ENCODE results near the gene HORMAD2.

The HORMAD2 gene

GRCh38 chr22:30198152-30198825 lies 118.0 kb downstream of the HORMAD2 start:
- H3K36me3 ChIP-seq (ENCODE audit: control insufficient read depth in 2 of 2, insufficient read depth in 1 of 2, low read length in 2 of 2), result no peaks in the 10 kb centered on the region
- H3K4me3 ChIP-seq (ENCODE audit: low read depth, low read length), result no peak overlapping the region
- CTCF ChIA-PET, result interaction anchor here (0.6 to 1.2 kb wide), 2 partner anchors 90 to 1118 kb away, joined by 3 to 5 read pairs; no protein-coding TSS in a partner anchor
- peaks cover 21% of the 10 kb centered on the region for H3K4me1 ChIP-seq (ENCODE audit: control insufficient read depth, insufficient read depth, low read length)
- no peak for TF ChIP-seq PRDM10 (tag by site-specific recombination; IDR thresholded peaks at IDR 0.05)
- no peak for TF ChIP-seq ZNF292 (tag by site-specific recombination; IDR thresholded peaks at IDR 0.05; ENCODE audit: borderline replicate concordance, low read depth)
- no peak for TF ChIP-seq ZNF707 (tag by site-specific recombination; IDR thresholded peaks at IDR 0.05)
- TF ChIP-seq ZNF169 (tag by site-specific recombination; IDR thresholded peaks at IDR 0.05), result no peak
- TF ChIP-seq ZNF202 (tag by site-specific recombination; IDR thresholded peaks at IDR 0.05; ENCODE audit: borderline replicate concordance), result no peak
- no peak for TF ChIP-seq ATF2 (tag by site-specific recombination; IDR thresholded peaks at IDR 0.05; ENCODE audit: low read depth)
- no peak for TF ChIP-seq ZNF624 (tag by site-specific recombination; IDR thresholded peaks at IDR 0.05)
- no peak for TF ChIP-seq ZNF488 (tag by site-specific recombination; IDR thresholded peaks at IDR 0.05)
- no peak for TF ChIP-seq ZNF2 (tag by site-specific recombination; IDR thresholded peaks at IDR 0.05)
- no peak for TF ChIP-seq ZNF175 (tag by site-specific recombination; IDR thresholded peaks at IDR 0.05)
- TF ChIP-seq ZNF26 (tag by site-specific recombination; IDR thresholded peaks at IDR 0.05), result no peak
- no peak for TF ChIP-seq ZNF302 (tag by site-specific recombination; IDR thresholded peaks at IDR 0.05; ENCODE audit: low read depth)
- TF ChIP-seq BCL11B (tag by site-specific recombination; IDR thresholded peaks at IDR 0.05; ENCODE audit: low read depth), result no peak
- TF ChIP-seq KLF17 (tag by site-specific recombination; IDR thresholded peaks at IDR 0.05), result no peak
- TF ChIP-seq ZNF501 (tag by site-specific recombination; IDR thresholded peaks at IDR 0.05), result no peak
- no peak for TF ChIP-seq ZNF654 (tag by site-specific recombination; IDR thresholded peaks at IDR 0.05; ENCODE audit: low read depth)
- TF ChIP-seq ZNF658 (tag by site-specific recombination; IDR thresholded peaks at IDR 0.05), result no peak
- TF ChIP-seq SP2 (tag by site-specific recombination; IDR thresholded peaks at IDR 0.05), result no peak
- POLR2A ChIA-PET, result no interaction called here
- H3K9me3 ChIP-seq (ENCODE audit: control insufficient read depth, insufficient read depth, low read depth, low read length), result no peaks in the 10 kb centered on the region
- H3K27ac ChIP-seq (ENCODE audit: extremely low read depth, low read depth, low read length), result no peak overlapping the region
